Measurements from ENCODE around the gene MILR1. TPM values are rescaled to one million over a fixed set of nuclear protein-coding genes. Genes with fewer than 3 reads are reported as not detected.
"Not testable (repeated sequence)": the region's sequence is repeated elsewhere in the genome, so short reads cannot be mapped to it uniquely, and the experiment has no call there.

Gene MILR1
- total RNA-seq, 6 experiments from 2014 or later, result 0.57 to 3.0 (median 1.9) TPM

- intact Hi-C loops (cut with DNase I), result no loop called here
- 68% methylated on average over 6 of the region's 6 CpGs for WGBS (ENCODE audit: insufficient coverage, low coverage, low lambda C conversion rate, missing lambda C conversion rate)
- no peaks in the 10 kb centered on the region for H3K4me1 ChIP-seq
- no peak overlapping the region for H3K27ac ChIP-seq
- DNase-seq (no peak), ATAC-seq (no peak)
- TF ChIP-seq POLR2A (IDR thresholded peaks at IDR 0.05) (no peak), CTCF (IDR thresholded peaks at IDR 0.05) (no peak)
- H3K36me3 ChIP-seq, result no peaks in the 10 kb centered on the region
- no peaks in the 10 kb centered on the region for H3K27me3 ChIP-seq
- H3K9me3 ChIP-seq, result no peaks in the 10 kb centered on the region
- no peak overlapping the region for H3K4me3 ChIP-seq
Observed at GRCh38 chr17:64461788-64462187, 12.9 kb downstream of the MILR1 start.

GRCh38 chr17:64466019-64466735 is 17.3 kb downstream of the MILR1 start:
- no peaks in the 10 kb centered on the region for H3K4me1 ChIP-seq
- no peak for TF ChIP-seq CTCF (IDR thresholded peaks at IDR 0.05)
- TF ChIP-seq POLR2A (IDR thresholded peaks at IDR 0.05), result no peak
- 63% methylated on average over 8 of the region's 9 CpGs for WGBS (ENCODE audit: insufficient coverage, low coverage, low lambda C conversion rate, missing lambda C conversion rate)
- no peak for DNase-seq
- H3K27ac ChIP-seq, result no peak overlapping the region
- intact Hi-C loops (cut with DNase I), result no loop called here
- no peaks in the 10 kb centered on the region for H3K9me3 ChIP-seq
- H3K36me3 ChIP-seq, result no peaks in the 10 kb centered on the region
- no peaks in the 10 kb centered on the region for H3K27me3 ChIP-seq
- no peak for ATAC-seq
- no peak overlapping the region for H3K4me3 ChIP-seq

GRCh38 chr17:64466834-64467233 is 17.9 kb downstream of the MILR1 start:
- ATAC-seq; H3K4me3 ChIP-seq; H3K27me3 ChIP-seq; H3K27ac ChIP-seq; H3K36me3 ChIP-seq; DNase-seq; H3K4me1 ChIP-seq; H3K9me3 ChIP-seq; intact Hi-C loops (cut with DNase I): not testable (repeated sequence)
- WGBS (ENCODE audit: insufficient coverage, low coverage, low lambda C conversion rate, missing lambda C conversion rate), result 63% methylated on average over 1 of the region's 1 CpG

- no peaks in the 10 kb centered on the region for H3K27me3 ChIP-seq
- H3K4me1 ChIP-seq, result no peaks in the 10 kb centered on the region
- H3K36me3 ChIP-seq, result no peaks in the 10 kb centered on the region
- no peak overlapping the region for H3K27ac ChIP-seq
- intact Hi-C loops (cut with DNase I), result no loop called here
- no peak overlapping the region for H3K4me3 ChIP-seq
- TF ChIP-seq POLR2A (IDR thresholded peaks at IDR 0.05) (no peak), CTCF (IDR thresholded peaks at IDR 0.05) (no peak)
- no peak for ATAC-seq
- WGBS (ENCODE audit: insufficient coverage, low coverage, low lambda C conversion rate, missing lambda C conversion rate), result 80% methylated on average over 4 of the region's 4 CpGs
- H3K9me3 ChIP-seq, result no peaks in the 10 kb centered on the region
- no peak for DNase-seq
Observed at GRCh38 chr17:64470625-64471024, 21.7 kb downstream of the MILR1 start.

GRCh38 chr17:64471440-64471839 is 22.5 kb downstream of the MILR1 start:
- WGBS (ENCODE audit: insufficient coverage, low coverage, low lambda C conversion rate, missing lambda C conversion rate), result 89% methylated on average over 3 of the region's 3 CpGs
- Histone ChIP-seq H3K4me3 (no peak overlapping the region), H3K4me1 (no peaks in the 10 kb centered on the region), H3K27ac (no peak overlapping the region), H3K27me3 (no peaks in the 10 kb centered on the region), H3K9me3 (no peaks in the 10 kb centered on the region), H3K36me3 (no peaks in the 10 kb centered on the region)
- no peak for DNase-seq
- intact Hi-C loops (cut with DNase I), result no loop called here
- TF ChIP-seq CTCF (IDR thresholded peaks at IDR 0.05), result no peak
- TF ChIP-seq POLR2A (IDR thresholded peaks at IDR 0.05), result no peak
- no peak for ATAC-seq

Measured in right lobe of liver (tissue), 6 donors.